HepG2 (cell line): ENCODE results near the gene TTC6. TPM values are rescaled to one million over a fixed set of nuclear protein-coding genes. Genes with fewer than 3 reads are reported as not detected.

ENCODE experiments used
- ATF7-NPFF ChIP-seq: sonication (generic); formaldehyde crosslinking; IDR thresholded peaks from 2 replicates; pipeline ENCODE4 v1.8.1; 2023; ENCODE audit warnings: mild to moderate bottlenecking, low read depth, missing genetic modification reagents, moderate library complexity
- CBX5 ChIP-seq: sonication (generic); formaldehyde crosslinking; IDR thresholded peaks from 2 replicates; pipeline ENCODE4 v1.4.0; 2020; ENCODE audit warnings: missing genetic modification reagents, borderline replicate concordance
- MAFF ChIP-seq: IDR thresholded peaks from 2 replicates; pipeline ENCODE4 v1.6.1; 2011; ENCODE audit warnings: low read depth, low read length, improper control_type of control experiment
- SNAPC5 ChIP-seq: sonication (generic); formaldehyde crosslinking; IDR thresholded peaks from 2 replicates; pipeline ENCODE4 v1.8.1; 2023; ENCODE audit warnings: mild to moderate bottlenecking, missing genetic modification reagents, borderline replicate concordance
- SOX6 ChIP-seq, 2 experiments: fragments of 450-650 bp in 1 of 2; sonication (generic) in 1 of 2; formaldehyde crosslinking in 1 of 2; IDR thresholded peaks; 2 replicates each; pipeline versions ENCODE4 v1.4.0 to v1.6.1; 2017 to 2020; ENCODE audit warnings: antibody characterized with exemption in 1 of 2, mild to moderate bottlenecking in 1 of 2, missing genetic modification reagents in 1 of 2
- SRSF1 ChIP-seq: fragments of 200-400 bp; formaldehyde crosslinking; optimal IDR thresholded peaks from 2 replicates; pipeline ENCODE3; 2017; ENCODE audit warnings: mild to moderate bottlenecking, low read depth, low read length, moderate library complexity
- STAT6 ChIP-seq: sonication (generic); formaldehyde crosslinking; IDR thresholded peaks from 2 replicates; pipeline ENCODE4 v1.4.0; 2020; ENCODE audit warnings: missing genetic modification reagents, mild to moderate bottlenecking, borderline replicate concordance
- ZBTB33 ChIP-seq: sonication (generic); formaldehyde crosslinking; IDR thresholded peaks from 2 replicates; pipeline ENCODE4 v1.4.0; 2020; ENCODE audit warnings: missing genetic modification reagents
- ZNF224 ChIP-seq: sonication (generic); formaldehyde crosslinking; IDR thresholded peaks from 2 replicates; pipeline ENCODE4 v1.5.0; 2020; ENCODE audit warnings: mild to moderate bottlenecking, missing genetic modification reagents
- ZNF24 ChIP-seq: fragments of 450-650 bp; IDR thresholded peaks from 2 replicates; pipeline ENCODE4 v1.6.1; 2017; ENCODE audit warnings: antibody characterized with exemption, mild to moderate bottlenecking
- ZNF563 ChIP-seq: sonication (generic); formaldehyde crosslinking; IDR thresholded peaks from 2 replicates; pipeline ENCODE4 v1.8.0; 2022; ENCODE audit warnings: mild to moderate bottlenecking, moderate library complexity, missing genetic modification reagents
- ZNF569 ChIP-seq: sonication (generic); formaldehyde crosslinking; IDR thresholded peaks from 2 replicates; pipeline ENCODE4 v1.5.0; 2020; ENCODE audit warnings: mild to moderate bottlenecking, missing genetic modification reagents, moderate library complexity, borderline replicate concordance
- ZXDC ChIP-seq: sonication (generic); formaldehyde crosslinking; IDR thresholded peaks from 2 replicates; pipeline ENCODE4 v1.5.0; 2020; ENCODE audit warnings: mild to moderate bottlenecking, missing genetic modification reagents
- polyA plus RNA-seq, 8 experiments: library from polyadenylated mRNA; depleted of rRNA in 3 of 8; stranded (reverse) in 7 of 8; unstranded in 1 of 8; fragments of >200 nt; fragmentation: Illumina TruSeq in 4 of 8; extraction: Trizol in 4 of 8; gene quantifications; 2 replicates each; pipeline versions ENCODE4 v1.2.1 to v1.2.3, GENCODE V29; 2011 to 2016; ENCODE audit warnings: low read depth in 4 of 8, missing spikeins in 1 of 8, mixed read lengths in 1 of 8; ENCODE audit not compliant: insufficient read depth in 1 of 8
- total RNA-seq, 5 experiments: library from RNA; depleted of rRNA; stranded (reverse); fragments of >200 nt; fragmentation: Illumina TruSeq; extraction: Trizol; gene quantifications; 2 replicates each; pipeline ENCODE4 v1.2.3, GENCODE V29; 2016; ENCODE audit warnings: low read depth in 1 of 5
- TF ChIP-seq, protein P1 (sequence below): IDR thresholded peaks from 2 replicates; pipeline ENCODE4 v1.6.1; 2018; ENCODE audit warnings: missing genetic modification reagents, mild to moderate bottlenecking, missing compliant biosample characterization

The TTC6 gene
- total and polyA plus RNA-seq, 2 of the 13 experiments (the other 11 are each of a cell fraction or from before 2014, with no cell fraction given), result 9.3 to 27.4 TPM

DNA sequence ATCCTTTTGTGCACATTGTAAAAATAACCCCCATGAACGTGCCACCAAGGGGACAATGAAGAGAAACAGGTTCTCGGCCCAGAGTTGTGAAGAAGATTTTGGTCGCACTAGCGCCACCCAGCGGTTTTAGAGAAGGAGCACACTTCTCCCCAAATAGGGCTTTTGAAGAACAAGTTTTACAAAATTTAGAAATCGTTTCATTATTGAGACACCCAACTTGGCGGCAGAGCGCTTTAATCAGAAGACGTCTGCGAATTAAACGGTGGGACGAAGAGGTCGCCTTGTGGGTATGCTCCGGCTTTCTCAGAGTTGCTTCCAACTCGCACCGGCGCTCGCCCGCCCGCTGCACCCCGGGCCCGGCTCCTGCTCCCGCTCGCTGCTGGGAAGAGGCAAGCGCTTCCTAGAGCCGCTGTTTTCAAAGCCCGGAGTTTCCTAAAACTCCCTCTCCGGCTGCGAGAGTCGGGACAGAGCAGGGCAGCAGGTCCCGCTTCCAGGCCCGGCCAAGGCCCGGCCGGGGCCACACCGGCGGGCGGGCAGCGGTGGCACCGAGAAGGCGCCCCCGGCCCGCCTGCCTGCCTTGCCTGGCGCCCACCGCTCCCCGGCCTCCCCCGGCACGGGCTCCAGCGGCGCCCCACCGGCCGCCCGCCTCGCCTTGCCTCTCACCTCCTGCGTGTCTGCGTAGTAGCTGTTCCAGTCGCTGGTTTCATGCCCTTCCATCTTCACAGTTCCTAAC is 1.0 kb upstream of the TTC6 start (continued):
- no peak for TF ChIP-seq SOX6 (IDR thresholded peaks at IDR 0.05)
- TF ChIP-seq SOX6 (CRISPR knock-in tag; IDR thresholded peaks at IDR 0.05), result peak; percentile 84
- peak; percentile 79 for TF ChIP-seq STAT6
- no peak for TF ChIP-seq MAFF
- peak; percentile 12; the same call in 1 of the 2 replicates for TF ChIP-seq ZBTB33 (CRISPR knock-in tag)
- peak; percentile 81; the same call in 1 of the 2 replicates for TF ChIP-seq ZNF224 (CRISPR knock-in tag)
- peak; percentile 74; the same call in 1 of the 2 replicates for TF ChIP-seq CBX5
- peak; percentile 26; the same call in 1 of the 2 replicates for TF ChIP-seq ATF7-NPFF (CRISPR knock-in tag)
- peak; percentile 25 for TF ChIP-seq SRSF1
- TF ChIP-seq ZNF563 (CRISPR knock-in tag), result peak; percentile 94
- peak; percentile 90; the same call in 1 of the 2 replicates for TF ChIP-seq SNAPC5 (CRISPR knock-in tag)
- TF ChIP-seq ZNF569 (CRISPR knock-in tag), result no peak
- peak; percentile 59 for TF ChIP-seq ZNF24
- TF ChIP-seq, protein P1, sequence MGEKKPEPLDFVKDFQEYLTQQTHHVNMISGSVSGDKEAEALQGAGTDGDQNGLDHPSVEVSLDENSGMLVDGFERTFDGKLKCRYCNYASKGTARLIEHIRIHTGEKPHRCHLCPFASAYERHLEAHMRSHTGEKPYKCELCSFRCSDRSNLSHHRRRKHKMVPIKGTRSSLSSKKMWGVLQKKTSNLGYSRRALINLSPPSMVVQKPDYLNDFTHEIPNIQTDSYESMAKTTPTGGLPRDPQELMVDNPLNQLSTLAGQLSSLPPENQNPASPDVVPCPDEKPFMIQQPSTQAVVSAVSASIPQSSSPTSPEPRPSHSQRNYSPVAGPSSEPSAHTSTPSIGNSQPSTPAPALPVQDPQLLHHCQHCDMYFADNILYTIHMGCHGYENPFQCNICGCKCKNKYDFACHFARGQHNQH, result peak; percentile 77
- TF ChIP-seq ZXDC (CRISPR knock-in tag), result no peak
